ENCODE measurements around the gene DISC1. TPM values are rescaled to one million over a fixed set of nuclear protein-coding genes. Genes with fewer than 3 reads are reported as not detected.

Gene DISC1
- total RNA-seq, 1 experiment from 2014 or later, result 9.8 TPM

DNA sequence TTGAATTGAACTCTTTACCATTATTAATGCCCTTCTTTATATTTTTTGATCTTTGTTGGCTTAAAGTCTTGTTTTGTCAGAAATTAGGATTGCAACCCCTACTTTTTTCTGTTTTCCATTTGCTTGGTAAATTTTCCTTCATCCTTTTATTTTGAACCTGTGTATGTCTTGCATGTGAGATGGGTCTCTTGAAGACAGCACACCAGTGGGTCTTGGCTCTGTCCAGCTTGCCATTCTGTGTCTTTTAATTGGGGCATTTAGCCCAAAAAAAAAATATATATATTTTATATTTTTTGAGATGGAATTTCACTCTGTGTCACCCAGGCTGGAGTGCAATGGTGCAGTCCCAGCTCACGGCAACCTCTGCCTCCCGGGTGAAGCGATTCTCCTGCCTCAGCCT is 33.6 kb downstream of the DISC1 start:
- TF ChIP-seq, protein P1, sequence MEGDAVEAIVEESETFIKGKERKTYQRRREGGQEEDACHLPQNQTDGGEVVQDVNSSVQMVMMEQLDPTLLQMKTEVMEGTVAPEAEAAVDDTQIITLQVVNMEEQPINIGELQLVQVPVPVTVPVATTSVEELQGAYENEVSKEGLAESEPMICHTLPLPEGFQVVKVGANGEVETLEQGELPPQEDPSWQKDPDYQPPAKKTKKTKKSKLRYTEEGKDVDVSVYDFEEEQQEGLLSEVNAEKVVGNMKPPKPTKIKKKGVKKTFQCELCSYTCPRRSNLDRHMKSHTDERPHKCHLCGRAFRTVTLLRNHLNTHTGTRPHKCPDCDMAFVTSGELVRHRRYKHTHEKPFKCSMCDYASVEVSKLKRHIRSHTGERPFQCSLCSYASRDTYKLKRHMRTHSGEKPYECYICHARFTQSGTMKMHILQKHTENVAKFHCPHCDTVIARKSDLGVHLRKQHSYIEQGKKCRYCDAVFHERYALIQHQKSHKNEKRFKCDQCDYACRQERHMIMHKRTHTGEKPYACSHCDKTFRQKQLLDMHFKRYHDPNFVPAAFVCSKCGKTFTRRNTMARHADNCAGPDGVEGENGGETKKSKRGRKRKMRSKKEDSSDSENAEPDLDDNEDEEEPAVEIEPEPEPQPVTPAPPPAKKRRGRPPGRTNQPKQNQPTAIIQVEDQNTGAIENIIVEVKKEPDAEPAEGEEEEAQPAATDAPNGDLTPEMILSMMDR (IDR thresholded peaks at IDR 0.05; ENCODE audit: unreplicated experiment), result no peak
- no TSS peak for BruUV-seq (replicated peaks)

DNA sequence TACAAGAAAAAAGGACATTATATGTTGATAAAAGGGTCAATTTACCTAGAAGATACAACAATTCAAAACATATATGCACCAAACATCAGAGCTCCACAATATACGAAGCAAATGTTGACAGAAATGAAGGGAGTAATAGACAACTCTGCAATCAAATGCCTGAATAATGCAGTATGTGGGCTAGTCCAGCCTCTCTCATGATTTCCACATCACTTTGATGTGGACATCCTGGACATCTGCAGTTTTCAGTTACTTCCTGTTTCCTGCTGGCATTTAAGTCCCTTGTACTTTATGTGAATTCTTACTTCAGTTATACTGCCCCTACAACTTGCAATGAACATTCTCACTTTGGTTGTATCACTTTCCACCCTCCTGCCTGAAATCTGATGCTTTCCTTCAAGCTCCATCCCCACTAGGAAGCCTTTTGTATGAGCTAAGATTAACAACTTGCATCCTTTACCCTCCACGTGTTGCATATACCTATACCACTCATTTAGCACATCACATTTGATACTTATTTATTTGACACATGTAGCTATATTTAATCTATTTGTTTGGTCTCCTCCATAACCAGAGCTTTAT is 36.7 kb downstream of the DISC1 start:
- CTCF ChIA-PET, result no interaction called here
- Mint-ChIP-seq H3K27ac (ENCODE audit: unreplicated experiment) (no peak overlapping the region), H3K27me3 (ENCODE audit: unreplicated experiment) (no peaks in the 10 kb centered on the region), H3K9me3 (ENCODE audit: low read depth, unreplicated experiment) (no peaks in the 10 kb centered on the region), H3K36me3 (ENCODE audit: insufficient read depth, unreplicated experiment) (no peaks in the 10 kb centered on the region), H3K4me3 (ENCODE audit: low read depth, unreplicated experiment) (no peak overlapping the region), H3K4me1 (ENCODE audit: low read depth, unreplicated experiment) (no peaks in the 10 kb centered on the region)
- TF ChIP-seq, protein P1 (IDR thresholded peaks at IDR 0.05; ENCODE audit: unreplicated experiment), result no peak
- no TSS peak for BruUV-seq (replicated peaks)
- intact Hi-C loops (cut with micrococcal nuclease; ENCODE audit: unreplicated experiment), result no loop called here
- no peak for DNase-seq

More for the DNA sequence above, 33.6 kb downstream of the DISC1 start:
- H3K27me3 Mint-ChIP-seq (ENCODE audit: unreplicated experiment), result no peaks in the 10 kb centered on the region
- intact Hi-C loops (cut with micrococcal nuclease; ENCODE audit: unreplicated experiment), result no loop called here
- no peaks in the 10 kb centered on the region for H3K36me3 Mint-ChIP-seq (ENCODE audit: insufficient read depth, unreplicated experiment)
- H3K4me1 Mint-ChIP-seq (ENCODE audit: low read depth, unreplicated experiment), result no peaks in the 10 kb centered on the region
- H3K27ac Mint-ChIP-seq (ENCODE audit: unreplicated experiment), result no peak overlapping the region
- DNase-seq, result no peak
- CTCF ChIA-PET, result no interaction called here
- no peaks in the 10 kb centered on the region for H3K9me3 Mint-ChIP-seq (ENCODE audit: low read depth, unreplicated experiment)
- H3K4me3 Mint-ChIP-seq (ENCODE audit: low read depth, unreplicated experiment), result no peak overlapping the region

DNA sequence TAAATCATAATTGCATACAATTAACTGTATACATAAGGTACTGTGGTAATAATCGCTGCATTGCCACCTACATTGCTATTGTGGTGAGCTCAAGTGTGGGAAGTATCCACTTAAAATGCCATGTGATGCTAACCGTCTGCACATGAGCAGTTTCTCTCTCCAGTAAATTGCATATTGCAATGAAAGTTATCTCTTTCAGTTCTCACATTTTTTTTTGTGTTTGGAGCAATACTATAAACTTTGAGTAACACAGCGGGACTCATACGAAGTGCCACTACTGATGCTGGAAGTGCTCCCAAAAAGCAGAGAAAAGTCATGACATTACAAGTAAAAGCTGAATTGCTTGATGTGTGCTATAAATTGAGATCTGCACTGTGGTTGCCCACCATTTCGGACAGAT is 38.5 kb downstream of the DISC1 start:
- CTCF ChIA-PET, result interaction anchor here (1.0 kb wide), 1 partner anchor 13 kb away, joined by 3 read pairs; no protein-coding TSS in a partner anchor
- intact Hi-C loops (cut with micrococcal nuclease; ENCODE audit: unreplicated experiment), result no loop called here
- DNase-seq, result no peak
- peaks cover 6% of the 10 kb centered on the region for H3K9me3 Mint-ChIP-seq (ENCODE audit: low read depth, unreplicated experiment)
- BruUV-seq (replicated peaks), result no TSS peak
- TF ChIP-seq, protein P1 (IDR thresholded peaks at IDR 0.05; ENCODE audit: unreplicated experiment), result no peak
- no peaks in the 10 kb centered on the region for H3K4me1 Mint-ChIP-seq (ENCODE audit: low read depth, unreplicated experiment)
- no peak overlapping the region for H3K4me3 Mint-ChIP-seq (ENCODE audit: low read depth, unreplicated experiment)
- no peak overlapping the region for H3K27ac Mint-ChIP-seq (ENCODE audit: unreplicated experiment)
- H3K27me3 Mint-ChIP-seq (ENCODE audit: unreplicated experiment), result no peaks in the 10 kb centered on the region
- no peaks in the 10 kb centered on the region for H3K36me3 Mint-ChIP-seq (ENCODE audit: insufficient read depth, unreplicated experiment)

DNA sequence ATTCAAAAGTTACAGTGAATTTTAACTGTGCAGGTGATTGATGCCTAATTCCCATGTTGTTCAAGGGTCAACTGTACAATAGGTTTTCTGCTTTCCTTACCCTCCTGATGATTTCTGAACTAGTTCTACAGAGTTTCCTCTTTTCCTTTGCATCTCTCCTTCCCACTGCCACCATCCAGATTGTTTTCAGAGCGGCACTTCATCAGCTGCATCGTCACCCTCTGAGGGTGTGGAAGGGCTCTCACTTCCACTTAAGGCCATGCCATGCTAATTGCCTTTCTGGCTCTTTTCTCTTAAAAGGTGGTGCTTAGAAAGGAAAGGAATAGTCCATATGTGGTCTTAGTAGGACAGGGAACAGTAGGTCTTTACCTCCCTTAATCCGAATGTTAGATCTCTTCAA is 39.1 kb downstream of the DISC1 start:
- no peak for DNase-seq
- CTCF ChIA-PET, result interaction anchor here (1.0 kb wide), 1 partner anchor 14 kb away, joined by 3 read pairs; no protein-coding TSS in a partner anchor

More for the DNA sequence above, 39.1 kb downstream of the DISC1 start:
- intact Hi-C loops (cut with micrococcal nuclease; ENCODE audit: unreplicated experiment), result no loop called here
- TF ChIP-seq, protein P1 (IDR thresholded peaks at IDR 0.05; ENCODE audit: unreplicated experiment), result no peak
- Mint-ChIP-seq H3K4me3 (ENCODE audit: low read depth, unreplicated experiment) (no peak overlapping the region), H3K27me3 (ENCODE audit: unreplicated experiment) (no peaks in the 10 kb centered on the region), H3K4me1 (ENCODE audit: low read depth, unreplicated experiment) (no peaks in the 10 kb centered on the region), H3K27ac (ENCODE audit: unreplicated experiment) (no peak overlapping the region), H3K36me3 (ENCODE audit: insufficient read depth, unreplicated experiment) (no peaks in the 10 kb centered on the region), H3K9me3 (ENCODE audit: low read depth, unreplicated experiment) (peaks cover 6% of the 10 kb centered on the region)
- no TSS peak for BruUV-seq (replicated peaks)

All from Calu3 (cell line).